Measurements from ENCODE around the gene SP6.

Gene SP6

DNA sequence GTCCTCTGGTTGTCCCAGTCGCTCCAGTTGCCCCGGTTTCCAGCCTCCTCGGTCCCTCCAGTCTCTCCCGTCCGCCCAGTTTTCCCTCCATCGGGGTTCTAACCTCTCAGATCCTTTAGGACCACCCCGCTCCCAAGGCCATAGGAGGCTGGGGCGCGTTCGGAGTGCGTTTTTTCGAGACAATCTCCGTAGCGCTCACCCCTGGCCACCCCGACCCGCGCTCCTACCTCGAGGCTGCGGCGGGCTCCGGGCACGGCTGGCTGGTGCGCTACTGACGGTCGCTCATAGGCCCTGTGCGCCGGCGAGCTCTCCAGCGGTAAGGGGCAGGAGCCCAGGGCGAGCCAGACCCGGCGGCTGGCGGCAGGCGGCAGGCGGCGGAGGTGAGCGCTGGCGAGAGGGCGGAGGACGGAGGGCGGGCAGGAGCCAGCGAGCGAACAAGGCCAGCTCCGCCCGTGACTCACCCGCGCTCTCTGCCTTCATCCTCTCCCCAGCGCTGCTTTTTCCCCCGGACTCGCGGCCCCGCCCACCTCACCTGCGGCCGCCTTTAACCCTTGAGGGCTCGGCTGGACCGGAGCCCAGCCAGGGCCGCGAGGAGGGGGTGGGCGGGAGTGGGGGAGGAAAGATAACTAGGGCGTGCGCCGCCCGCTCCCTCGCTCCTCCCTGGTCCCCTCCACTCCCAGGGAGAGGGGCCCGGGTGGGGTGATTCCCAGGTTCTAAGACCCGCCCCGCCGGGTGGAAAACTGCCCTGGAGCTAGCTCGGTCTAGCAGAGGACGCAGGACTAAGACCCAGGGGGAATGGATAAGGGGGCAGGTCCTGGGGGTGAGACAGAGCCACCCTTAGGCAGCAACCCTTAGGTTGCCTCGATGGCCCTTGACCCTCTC lies at the start of gene SP6:
SP6 (minus strand) TSS at position 472 of the 882 bp plus-strand sequence. CDS start 2,734 bp downstream, outside the sequence.
- no peak for DNase-seq (ENCODE audit: low read depth, low spot score)

DNA sequence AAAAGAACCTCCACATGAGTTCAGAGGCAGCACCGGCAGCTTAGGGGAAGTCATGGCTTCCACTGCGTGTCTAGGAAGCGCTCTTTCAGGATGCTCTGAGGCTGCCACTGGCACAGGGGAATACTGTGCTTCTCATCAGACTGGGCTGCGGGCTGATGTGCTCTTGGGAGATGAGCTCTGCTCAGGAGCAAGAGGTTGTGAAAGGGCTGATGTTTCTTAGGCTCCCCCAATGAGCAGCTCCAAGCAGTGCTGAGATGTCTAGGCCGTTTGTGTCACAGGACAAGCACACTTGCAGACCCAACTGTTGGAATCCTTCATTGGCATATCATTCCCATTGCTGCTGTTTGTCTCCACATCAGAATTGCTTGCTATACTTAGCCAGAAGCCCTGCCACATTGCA lies 48.7 kb upstream of the SP6 start:
- no peak for DNase-seq (ENCODE audit: low read depth, low spot score)

DNA sequence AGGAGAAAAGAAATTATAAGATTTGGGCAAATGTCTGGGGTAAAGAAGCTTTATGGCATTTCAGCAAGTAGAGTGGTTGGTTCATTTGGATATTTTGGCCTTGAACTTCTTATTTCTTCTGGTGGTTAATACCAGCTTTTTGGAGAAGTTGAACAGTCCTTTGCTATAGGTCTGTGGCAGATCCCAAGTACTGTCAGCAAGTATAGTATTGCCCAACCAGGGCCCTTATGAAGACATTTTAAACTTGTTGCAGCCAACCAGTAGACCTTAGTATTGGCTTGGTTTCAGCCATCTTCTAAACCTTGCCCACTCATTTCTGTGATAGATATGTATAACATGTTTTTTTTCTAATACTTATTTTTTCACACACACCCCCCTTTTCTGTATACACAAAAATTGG lies 47.3 kb upstream of the SP6 start:
- no peak for DNase-seq (ENCODE audit: low read depth, low spot score)

DNA sequence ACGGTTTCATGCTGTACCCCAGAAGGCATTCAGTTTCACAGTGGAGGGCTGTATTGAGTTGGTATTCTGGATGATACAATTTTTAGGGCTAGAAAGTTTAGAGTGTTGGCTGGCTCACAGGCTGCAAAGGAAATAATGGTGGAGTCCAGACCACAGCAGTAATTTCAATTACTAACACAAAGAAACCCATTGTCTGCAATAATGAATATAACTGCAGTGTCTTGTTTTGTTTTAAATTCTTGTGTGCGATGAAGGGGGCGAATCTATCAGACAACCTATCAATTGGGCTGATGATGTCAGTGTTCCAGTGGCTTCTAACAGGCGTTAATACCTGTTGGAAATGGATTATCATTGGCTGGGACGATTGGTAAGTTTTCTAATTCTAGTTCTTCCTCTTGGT lies 46.6 kb upstream of the SP6 start:
- no peak for DNase-seq (ENCODE audit: low read depth, low spot score)

DNA sequence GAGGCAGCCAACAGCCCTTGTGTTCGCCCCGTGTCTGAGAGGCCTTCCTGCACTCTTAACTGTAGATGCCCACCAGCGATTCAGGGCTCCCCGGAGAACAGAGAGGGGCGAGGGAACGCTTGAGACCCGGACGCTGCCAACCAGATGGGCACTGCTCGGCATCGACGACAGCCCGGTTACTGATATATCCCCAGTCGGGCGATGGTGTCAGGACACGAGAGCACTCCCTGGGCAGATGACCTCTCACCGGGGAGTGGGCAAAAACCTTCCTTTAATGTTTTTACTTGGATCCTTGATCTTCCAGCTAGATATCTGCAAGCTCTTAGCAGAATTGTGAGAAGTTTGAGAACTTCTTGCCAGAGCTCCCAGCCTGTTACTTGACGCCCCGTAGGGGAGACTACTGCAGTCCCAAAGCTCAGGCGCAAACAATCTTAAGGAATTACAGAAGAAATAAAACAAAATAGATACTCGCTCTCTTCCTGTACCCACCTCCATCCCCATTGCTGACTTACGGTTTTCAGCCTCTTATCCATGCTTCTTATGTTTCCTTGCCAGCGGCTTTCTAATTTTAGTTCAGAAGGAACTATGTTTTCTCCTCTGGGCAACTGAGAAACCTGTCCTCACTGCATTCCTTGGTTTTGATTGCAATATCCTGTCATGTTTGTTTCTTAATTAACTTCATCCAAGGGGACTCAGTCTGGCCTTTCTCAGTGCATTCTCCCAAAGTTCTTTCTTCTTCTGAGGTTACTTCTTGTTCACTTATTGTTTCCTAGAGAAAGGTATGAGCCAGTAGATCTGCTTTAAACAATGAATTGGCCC lies 45.9 kb upstream of the SP6 start:
- DNase-seq (ENCODE audit: low read depth, low spot score): no peak

DNA sequence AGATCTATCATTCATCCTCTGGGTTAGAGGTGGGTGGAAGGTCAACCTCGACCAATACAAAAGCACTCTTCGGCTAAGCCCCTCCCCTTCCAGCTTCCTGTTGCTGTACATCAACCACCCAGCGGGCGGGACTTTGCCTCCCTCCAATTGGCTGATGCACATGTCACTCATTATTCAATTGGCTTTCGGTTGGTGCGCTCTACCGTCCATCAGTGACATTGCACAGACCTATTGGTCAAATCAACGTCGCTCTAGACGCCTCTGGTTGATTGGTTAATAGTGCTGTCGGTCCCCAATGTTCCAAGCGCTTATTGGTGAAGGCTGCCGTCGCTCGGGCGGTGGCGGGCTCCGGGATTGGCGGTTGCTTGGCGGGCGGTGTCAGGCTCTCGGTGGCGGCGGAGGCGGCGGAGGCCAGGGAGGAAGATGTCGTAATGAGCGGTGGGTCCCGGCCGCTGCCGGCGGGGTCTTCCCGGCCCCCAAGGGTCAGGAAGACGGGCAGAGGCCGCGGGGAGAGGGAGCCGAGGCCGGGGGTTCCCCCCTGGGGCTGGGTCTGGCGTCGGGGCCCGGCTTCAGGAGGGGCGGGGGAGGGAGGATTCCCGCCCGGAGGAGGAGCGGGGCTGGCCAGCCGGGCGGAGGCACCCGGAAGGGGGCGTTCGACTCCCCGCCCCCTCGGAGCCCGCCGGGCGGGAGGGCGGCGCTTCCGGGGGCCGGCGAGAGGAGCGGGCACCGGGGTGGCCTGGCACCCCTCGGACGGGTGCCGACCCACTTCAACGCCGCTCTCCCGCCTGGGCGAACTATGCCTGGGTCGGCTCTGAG lies 45.1 kb upstream of the SP6 start, which contains the start of gene SP2:
SP2 (plus strand) TSS at position 381 of the 816 bp plus-strand sequence; CDS start at position 432, 51 bp downstream.
- DNase-seq (ENCODE audit: low read depth, low spot score): peak; percentile 100

DNA sequence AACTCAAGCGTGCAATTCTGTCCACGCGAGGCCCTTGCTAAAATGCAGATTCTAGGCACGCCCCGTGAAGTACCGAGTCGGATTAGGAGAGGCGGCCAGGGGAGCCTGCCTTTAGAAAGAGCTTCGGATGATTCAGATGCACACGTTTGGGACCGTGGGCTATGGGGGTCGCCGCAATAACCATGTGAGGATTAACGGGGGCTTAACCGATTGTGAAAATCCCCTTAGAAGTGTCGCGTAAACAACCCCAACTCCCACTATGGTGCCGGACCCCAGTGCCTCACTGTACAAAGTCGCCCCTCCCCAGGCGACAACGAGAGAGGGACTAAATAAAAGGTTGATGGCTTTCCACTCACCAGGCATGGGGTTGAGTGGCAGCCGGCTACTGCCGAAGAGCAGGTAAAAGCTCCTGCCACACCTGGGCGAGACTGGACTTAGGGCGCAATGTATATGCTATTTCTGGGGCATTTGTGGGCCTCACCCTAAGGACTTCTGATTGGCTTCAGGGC lies 44.4 kb upstream of the SP6 start:
- DNase-seq (ENCODE audit: low read depth, low spot score): no peak

DNA sequence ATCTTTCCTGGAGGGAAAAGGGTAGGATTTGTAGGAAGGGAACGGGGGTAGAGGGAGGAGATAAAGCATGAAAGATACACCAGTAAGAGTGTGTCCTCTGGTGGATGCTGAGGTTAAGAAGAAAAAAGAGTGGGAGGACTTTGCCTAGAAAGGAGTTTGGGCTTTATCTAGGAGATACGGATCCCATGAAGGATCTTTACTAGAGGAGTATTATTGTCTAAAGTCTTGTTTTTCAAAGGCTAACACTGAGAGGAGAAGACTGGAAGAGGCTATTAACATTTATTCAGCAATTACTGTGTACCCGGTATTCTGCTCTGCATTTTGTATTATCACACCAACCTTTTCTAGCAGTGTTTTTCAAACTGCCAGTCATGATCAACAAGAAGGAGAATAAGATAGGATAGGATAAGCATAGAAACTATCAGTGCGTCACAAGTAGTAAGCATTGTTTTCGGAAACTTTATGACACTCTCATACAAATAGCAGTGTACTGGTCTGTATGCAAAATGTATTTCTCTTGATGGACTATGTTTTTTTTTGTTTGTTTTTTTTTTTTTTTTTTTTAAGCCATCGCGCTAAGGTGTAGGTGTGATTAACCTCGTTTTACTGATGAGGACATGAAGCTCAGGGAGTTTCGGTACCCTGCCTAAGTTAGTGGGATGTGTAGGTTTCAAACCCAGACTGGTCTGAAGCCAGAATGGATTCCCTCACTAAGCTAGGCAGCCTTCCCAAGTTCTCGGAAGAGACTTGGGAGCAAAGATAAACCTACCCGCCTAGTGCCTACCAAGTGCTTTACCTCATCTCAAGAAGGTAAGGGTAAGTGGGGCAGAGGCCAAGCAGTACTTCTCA lies 43.8 kb upstream of the SP6 start:
- DNase-seq (ENCODE audit: low read depth, low spot score): no peak

DNA sequence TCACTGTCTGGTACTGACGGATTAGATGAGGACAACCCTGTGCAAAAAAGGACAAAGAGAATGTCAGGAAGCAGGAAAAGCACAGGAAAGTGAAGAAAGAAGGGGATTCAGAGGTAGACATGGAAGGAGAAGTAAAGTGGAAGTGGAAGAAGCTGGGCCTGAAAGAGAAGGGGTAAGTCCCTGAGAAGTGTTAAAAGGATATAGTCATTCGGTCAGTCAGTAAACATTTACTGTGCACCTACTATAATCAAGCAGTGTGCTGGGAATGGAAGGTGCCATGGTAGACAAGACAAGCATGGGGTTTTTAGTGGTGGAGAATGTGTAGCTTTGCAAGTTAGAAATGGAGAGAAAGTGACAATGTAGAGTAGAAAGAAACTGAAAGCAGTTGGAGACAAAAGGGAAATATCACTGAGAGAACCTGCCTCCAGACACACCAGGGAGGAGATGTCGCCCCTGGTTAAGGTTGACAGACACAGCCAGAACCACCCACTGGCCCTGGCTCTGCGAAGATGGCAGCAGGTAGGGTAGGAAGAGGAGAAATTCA lies 40.7 kb upstream of the SP6 start:
- DNase-seq (ENCODE audit: low read depth, low spot score): no peak

DNA sequence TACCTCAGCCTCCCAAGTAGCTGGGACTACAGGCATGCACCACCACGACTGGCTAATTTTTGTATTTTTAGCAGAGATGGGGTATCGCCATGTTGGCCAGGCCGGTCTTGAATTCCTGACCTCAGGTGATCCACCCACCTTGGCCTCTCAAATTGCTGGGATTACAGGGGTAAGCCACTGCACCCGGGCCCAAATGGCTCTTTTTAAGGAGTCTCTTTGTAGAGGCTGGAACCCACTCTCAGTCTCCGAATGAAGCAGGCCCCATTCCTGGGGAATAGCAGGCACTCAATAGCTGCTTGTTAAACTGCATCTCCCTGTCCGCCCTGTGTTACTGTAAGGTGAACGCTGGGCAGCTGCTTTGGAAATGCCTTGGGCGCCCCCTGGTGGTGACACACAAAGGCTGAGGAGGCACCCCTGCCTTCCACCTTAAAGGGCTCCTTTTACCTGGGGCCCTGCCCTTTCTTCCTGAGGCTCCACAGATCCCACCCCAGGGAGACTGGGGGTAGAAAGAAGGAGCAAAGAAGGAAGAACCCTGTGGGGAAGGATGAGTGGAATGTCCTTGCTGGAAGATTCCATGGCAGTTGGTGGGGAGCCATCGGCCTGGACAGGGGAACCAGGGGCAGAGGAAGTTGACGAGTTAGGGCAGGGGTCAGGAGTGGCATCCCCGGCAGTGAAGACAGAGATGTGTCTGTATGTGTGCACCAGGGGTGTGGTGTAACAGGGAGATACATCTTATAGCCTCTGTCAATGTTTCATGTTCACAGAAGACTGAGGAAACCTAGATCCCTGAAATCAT lies 39.0 kb upstream of the SP6 start:
- DNase-seq (ENCODE audit: low read depth, low spot score): peak; percentile 41

DNA sequence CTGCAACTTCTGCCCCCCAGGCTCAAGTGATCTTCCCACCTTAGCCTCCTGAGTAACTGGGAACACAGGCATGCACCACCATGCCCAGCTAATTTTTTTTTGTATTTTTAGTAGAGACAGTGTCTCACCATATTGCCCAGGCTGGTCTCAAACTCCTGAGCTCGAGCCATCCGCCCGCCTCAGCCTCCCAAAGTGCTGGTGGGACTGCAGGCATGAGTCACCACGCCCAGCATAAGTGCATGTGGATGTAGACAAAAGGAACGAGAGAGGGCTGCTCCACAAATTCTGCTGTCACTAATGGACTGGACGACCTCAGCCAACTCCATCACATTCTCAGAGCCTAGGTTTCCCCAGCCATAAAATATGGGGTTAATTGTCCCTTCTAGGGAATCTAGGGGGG lies 37.3 kb upstream of the SP6 start:
- DNase-seq (ENCODE audit: low read depth, low spot score): no peak

DNA sequence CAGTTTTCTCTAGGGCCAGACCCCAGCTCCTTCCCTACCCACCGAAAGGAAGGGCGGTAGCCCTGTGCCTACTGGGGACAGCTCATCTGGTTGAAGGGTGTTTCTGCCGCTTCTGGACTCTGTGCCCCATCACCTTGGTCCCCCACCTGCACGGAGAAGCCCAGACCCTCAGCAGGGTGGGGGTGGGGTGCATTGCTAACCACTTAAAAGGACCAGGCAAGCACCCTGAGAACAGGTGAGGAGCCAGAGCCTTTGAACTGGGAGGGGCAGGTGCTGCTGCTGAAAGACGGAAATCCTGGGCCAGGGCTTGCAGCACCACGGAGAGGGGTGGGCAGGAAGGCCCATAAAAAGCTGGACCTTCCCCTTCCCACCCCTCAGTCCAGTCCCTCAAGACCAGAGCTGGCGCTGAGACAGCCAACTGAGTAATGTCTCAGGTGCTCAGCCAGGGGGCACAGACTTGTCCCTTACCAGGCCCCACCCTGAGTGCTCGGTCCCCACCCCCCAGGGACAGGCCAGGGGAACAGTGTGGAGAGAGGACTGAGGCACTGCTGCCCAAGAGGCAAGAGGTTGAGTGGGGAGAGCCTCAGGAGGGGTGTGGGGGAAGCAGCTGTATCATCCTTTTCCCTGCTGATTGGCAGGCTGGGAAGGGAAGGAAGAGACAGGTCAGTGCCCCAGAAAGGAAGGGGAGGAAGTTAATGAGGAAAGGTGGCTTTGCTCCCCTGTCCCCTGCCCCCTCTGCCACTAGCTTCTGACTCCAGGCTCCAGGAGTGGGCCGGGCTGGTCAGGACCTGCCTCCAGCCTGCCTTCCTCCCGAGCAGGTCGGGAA lies 34.2 kb upstream of the SP6 start:
- DNase-seq (ENCODE audit: low read depth, low spot score): no peak

DNA sequence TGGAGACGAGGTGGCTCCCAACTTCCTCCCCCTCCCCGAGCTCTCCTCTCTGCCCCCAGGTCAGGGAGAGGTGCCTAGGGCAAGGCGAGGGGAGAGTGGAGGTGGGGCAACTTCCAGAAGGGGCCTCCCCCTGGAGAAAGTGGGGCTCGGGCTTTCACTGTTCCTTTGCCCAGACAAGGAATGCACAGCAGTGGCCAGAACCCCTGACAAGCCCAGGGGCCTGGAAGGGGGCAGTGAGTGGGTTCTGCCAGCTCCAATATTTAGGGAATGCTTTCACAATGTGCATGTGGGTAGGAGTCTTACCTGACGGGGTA lies 33.4 kb upstream of the SP6 start:
- DNase-seq (ENCODE audit: low read depth, low spot score): no peak

DNA sequence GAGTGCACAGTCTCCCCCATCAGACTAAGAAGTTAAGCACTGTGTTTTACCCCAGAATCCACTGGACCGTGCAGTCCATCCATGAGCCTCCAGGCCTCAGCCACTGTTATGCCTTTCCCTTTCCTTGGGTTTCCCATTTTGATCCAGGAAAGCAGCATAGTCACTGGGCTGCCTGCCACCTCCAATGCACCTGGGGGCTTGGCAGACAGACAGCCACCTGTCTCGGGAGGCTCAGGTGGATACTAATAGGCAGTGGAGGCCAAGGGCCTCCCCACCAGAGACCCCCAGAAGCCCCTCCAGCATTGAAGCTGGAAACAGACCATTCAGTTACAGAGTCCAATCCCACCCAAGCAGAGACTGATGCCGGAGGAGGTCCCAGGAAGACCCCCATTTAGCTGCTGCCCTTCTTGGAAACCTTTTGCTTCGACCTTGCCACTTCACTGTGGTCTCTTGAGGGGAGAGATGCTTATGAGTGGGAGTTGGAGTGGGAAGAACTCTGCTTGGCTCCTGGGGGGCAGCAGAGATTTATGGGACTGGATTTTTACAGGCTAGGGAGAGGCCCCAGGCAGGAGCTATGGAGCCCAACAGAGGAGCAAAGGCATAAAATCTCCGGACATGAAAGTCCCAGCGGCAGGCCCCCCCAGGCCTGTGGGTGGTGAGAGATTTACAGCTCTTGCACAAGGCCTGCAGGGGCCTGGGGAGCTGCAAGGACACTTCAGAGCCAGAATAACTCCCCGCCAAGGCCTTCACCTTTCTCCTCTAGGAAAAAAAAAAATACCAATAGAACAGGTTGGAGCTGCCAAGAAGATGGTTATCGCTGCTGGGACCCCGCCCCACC lies 32.8 kb upstream of the SP6 start:
- DNase-seq (ENCODE audit: low read depth, low spot score): no peak

DNA sequence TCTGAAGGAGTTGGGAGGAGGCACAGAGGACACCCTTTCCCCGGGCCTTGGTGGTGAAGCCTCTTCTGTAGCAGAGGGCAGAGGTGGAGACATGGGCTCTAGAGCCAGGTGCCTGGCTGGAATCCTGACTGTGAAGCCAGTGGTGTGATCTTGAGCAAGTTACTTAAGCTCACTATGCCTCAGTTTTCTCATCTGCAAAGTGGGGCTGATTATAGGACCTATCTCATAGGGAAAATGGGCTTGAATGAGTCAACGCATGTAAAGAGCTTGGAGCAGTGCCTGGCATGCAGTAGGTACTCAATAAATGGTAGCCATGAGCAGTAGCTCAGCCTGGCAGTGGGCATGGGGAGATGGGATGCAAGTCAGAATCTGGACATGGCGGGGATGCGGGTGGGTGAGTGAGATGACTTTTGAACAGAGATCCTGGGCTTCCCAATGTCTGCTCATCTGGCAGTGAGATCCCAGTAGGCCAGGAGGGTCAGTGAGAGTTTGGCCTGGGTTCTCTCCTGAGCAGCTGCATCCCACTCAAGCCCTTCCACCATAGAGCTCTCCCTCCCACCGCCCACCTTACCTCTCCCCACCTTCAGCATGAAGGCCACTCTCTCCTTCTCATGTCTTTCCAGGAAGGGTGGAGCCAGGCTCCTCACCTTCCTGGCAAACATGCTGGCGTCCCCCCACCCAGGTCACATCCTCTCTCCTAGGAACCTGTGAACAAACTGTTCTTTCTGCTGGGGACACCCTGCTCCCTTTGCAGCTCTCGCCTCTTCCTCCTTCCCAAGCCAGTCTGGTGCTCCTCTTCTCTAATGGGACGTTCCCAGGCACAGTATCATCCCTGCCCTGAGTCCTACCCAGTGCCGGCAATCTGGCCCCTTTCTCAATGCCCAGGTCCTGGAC lies 32.0 kb upstream of the SP6 start:
- no peak for DNase-seq (ENCODE audit: low read depth, low spot score)

DNA sequence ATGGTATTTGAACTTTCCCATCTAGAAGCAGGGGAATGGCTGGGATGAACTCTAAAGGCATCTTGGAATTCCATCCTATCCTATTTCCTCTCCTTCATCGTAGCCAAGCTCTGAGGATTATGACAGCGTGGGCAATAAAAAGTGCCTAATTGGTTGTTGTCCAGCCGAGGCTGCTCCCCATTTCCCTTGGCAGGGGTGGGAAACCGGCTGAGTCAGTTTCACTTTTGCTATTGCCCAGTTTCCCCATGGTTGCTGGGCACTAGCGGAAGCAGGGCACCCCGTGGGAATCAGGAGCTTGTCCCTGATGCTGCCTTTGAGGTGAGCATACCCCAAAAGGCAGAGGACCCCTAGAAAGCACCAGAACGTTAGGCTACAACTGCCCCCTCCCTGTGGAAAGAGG lies 31.3 kb upstream of the SP6 start:
- no peak for DNase-seq (ENCODE audit: low read depth, low spot score)

All from brain pericyte (primary cell).